Umbilical cord (tissue), 2 donors: ENCODE measurements around the gene DND1. TPM values are rescaled to one million over a fixed set of nuclear protein-coding genes. Genes with fewer than 3 reads are reported as not detected.
"Not testable (repeated sequence)": the region's sequence is repeated elsewhere in the genome, so short reads cannot be mapped to it uniquely, and the experiment has no call there.

Experiments used
- DNase-seq: peaks from one replicate; pipeline ENCODE4 v3.0.0-alpha.2; 2015; ENCODE audit warnings: low spot score
- total RNA-seq: library from RNA; depleted of rRNA; stranded (reverse); fragments of >200 nt; gene quantifications from one replicate; pipeline ENCODE4 v1.2.3, GENCODE V29; 2014; ENCODE audit warnings: low replicate concordance; ENCODE audit not compliant: insufficient read depth

The DND1 gene
- total RNA-seq, 1 donor from 2014 or later = 0.96 TPM

DNA sequence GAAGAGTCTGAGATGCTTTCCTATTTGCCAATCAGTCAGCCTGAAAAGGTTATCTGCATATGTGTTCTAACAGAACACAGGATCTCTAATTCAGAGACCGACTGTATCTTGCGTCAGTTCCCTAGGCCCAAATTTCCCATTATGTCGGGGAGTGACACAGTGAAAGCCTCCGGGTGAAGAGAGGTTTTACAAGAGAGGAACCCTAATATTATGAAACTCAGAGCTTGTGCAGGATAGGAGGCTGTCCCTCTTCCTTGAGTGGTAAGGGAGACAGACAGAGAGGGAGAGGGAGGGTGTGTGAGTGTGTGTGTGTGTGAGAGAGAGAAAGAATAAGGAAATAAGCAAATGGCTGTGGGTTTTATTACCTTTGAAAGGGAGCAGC is 42.3 kb downstream of the DND1 start:
- DNase-seq = no peak

DNA sequence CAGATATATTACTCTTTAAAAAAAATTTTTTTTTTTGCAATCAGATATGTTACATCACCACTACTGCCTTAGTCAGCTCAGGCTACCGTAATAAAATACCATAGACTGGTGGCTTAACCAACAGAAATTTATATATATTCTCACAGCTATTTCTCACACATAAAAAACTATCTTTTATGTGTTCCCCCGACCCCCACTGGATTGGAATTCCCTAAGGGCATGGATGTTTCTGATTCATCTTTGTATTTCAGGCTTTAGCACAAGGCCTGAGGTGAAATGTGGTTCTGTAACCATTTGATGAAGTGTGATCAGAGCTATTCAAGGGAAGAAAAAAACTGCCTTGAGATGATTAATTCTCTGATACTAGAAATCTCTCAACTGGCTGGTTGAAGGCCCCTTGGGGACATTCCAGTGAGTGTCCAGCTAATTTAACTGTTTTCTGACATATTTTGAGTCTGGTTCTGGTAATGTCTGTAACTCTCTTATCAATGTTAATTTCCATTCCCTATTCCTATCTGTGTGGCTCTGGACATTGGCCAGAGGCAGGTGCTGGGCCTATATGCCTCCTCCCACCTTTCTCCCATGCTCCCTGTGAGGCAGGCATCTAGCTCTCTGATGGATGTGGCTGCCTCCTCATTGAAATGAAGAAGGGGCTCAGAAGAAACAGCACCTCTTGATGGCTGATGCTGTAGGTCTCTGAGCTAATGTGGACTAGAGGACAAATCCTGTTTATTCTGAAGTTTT is 42.9 kb downstream of the DND1 start:
- DNase-seq = no peak

DNA sequence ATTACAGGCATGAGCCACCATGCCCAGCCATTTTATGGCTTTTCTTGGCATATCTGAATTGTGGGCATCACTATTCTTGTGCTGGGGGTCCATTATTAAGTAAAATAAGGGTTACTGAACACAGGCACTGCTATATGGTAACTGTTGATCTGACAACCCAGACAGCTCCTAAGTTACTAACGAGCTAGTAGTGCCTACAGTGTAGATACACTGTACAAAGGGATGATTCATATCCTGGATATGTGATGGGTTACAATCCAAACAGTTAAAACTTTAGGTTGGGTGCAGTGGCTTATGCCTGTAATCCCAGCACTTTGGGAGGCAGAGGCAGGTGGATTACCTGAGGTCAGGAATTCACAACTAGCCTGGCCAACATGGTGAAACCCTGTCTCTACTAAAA is 44.7 kb downstream of the DND1 start:
- DNase-seq = no peak

DNA sequence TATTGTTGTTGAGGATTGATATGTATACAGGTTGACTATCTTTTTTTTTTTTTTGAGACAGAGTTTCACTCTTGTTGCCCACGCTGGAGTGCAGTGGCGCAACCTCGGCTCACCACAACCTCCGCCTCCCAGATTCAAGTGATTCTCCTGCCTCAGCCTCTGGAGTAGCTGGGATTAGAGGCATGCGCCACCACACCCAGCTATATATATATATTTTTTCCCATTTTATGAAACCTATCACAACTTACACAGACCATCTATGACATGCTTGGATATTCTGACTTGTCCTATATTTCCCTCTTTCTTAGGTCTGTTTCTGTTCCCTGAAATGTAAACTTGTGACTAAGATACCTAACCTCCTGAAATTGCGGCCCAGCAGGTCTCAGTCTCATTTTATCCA is 45.4 kb downstream of the DND1 start:
- no peak for DNase-seq

DNA sequence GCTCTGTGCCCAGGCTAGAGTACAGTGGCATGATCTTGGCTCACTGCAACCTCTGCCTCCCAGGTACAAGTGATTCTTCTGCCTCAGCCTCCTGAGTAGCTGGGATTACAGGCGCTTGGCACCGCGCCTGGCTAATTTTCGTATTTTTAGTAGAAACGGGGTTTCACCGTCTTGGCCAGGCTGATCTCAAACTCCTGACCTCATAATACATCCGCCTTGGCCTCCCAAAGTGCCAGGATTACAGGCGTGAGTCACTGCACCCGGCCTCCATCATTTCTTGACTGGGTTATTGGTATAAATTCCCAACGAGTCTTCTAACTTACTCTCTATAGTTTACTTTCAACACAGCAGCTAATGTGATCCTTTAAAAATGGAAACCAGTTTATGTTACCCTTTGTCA is 48.5 kb downstream of the DND1 start:
- DNase-seq = not testable (repeated sequence)

DNA sequence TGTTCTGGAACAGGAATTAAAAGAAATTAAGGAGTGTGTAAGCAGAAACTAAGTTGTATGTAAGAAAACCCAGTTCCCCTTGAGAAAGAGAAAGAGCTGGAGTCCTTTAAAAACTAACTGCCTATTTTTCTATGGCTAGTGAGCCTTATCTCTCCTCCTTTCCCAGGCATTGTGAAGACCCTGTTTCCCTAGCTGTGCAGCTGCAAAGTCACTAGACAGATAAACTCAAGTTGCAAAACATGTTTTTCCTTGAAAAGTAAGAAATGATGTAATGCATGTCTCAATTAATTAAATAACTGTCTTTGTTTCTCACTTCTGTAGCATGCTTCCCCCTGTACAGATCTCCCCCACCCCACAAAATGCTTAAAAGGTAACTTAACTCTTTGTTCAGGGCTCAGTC is 50.3 kb downstream of the DND1 start:
- DNase-seq = not testable (repeated sequence)

DNA sequence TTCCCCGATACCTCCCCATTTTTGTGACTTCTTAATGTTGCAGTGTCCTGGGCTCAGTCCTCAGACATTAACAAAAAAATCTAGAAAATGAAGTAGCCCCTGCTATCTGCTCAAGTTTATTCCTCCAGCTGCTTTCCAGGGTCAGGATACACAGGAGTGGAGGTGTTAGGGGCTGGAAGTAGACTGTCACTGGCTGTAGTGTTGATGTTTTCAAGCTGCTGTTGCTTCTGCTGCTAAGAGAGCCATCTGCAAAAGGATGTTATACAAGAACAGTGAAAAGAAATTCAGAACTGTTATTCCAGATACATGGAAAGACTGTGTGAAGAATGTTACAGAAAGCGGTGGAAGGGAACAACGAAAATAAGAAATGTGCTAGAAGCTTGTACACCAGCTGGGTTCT is 51.1 kb downstream of the DND1 start:
- no peak for DNase-seq

Other genes starting within 250 kb of the DND1 start
- gene EIF4EBP3, start 125.9 kb downstream of the DND1 start, total RNA-seq = not detected
- gene SRA1, start 116.1 kb downstream of the DND1 start, total RNA-seq = 12.0 TPM
- gene APBB3, start 109.0 kb downstream of the DND1 start, total RNA-seq = 21.9 TPM
- 12.3 TPM for gene SLC35A4, start 108.7 kb downstream of the DND1 start, total RNA-seq
- gene CD14, start 40.4 kb downstream of the DND1 start, total RNA-seq = 66.7 TPM
- 7.5 TPM for gene TMCO6, start 34.1 kb downstream of the DND1 start, total RNA-seq
- 32.7 TPM for gene NDUFA2, start 25.9 kb downstream of the DND1 start, total RNA-seq
- gene IK, start 25.7 kb downstream of the DND1 start, total RNA-seq = 124 TPM
- gene WDR55, start 8.7 kb downstream of the DND1 start, total RNA-seq = 19.0 TPM
- gene HARS1, start 17.8 kb upstream of the DND1 start, total RNA-seq = 31.1 TPM
- gene HARS2, start 17.9 kb upstream of the DND1 start, total RNA-seq = 20.0 TPM
- 35.4 TPM for gene ZMAT2, start 26.9 kb upstream of the DND1 start, total RNA-seq
- 5.3 TPM for gene PCDHA1, start 112.6 kb upstream of the DND1 start, total RNA-seq
- 3.4 TPM for gene PCDHA2, start 121.3 kb upstream of the DND1 start, total RNA-seq
- gene PCDHA3, start 127.5 kb upstream of the DND1 start, total RNA-seq = 4.3 TPM
- gene PCDHA4, start 133.5 kb upstream of the DND1 start, total RNA-seq = 1.9 TPM
- 8.4 TPM for gene PCDHA5, start 148.0 kb upstream of the DND1 start, total RNA-seq
- 3.1 TPM for gene PCDHA6, start 154.4 kb upstream of the DND1 start, total RNA-seq
- 3.9 TPM for gene PCDHA7, start 160.7 kb upstream of the DND1 start, total RNA-seq
- gene PCDHA8, start 167.6 kb upstream of the DND1 start, total RNA-seq = 6.0 TPM
- 0.96 TPM for gene PCDHA9, start 174.8 kb upstream of the DND1 start, total RNA-seq
- 2.6 TPM for gene PCDHA10, start 182.3 kb upstream of the DND1 start, total RNA-seq
- 1.2 TPM for gene PCDHA11, start 195.4 kb upstream of the DND1 start, total RNA-seq
- 2.9 TPM for gene PCDHA12, start 201.7 kb upstream of the DND1 start, total RNA-seq
- 2.6 TPM for gene PCDHA13, start 208.5 kb upstream of the DND1 start, total RNA-seq